ENCODE data around the gene NLGN1.

- TF ChIP-seq ZEB2 (IDR thresholded peaks at IDR 0.05) (no peak), ZFP91 (CRISPR knock-in tag; IDR thresholded peaks at IDR 0.05) (no peak), ZZZ3 (IDR thresholded peaks at IDR 0.05) (no peak), NR2F6 (CRISPR knock-in tag; IDR thresholded peaks at IDR 0.05) (no peak), SIN3A (IDR thresholded peaks at IDR 0.05; ENCODE audit: borderline replicate concordance in 2 of 2, control insufficient read depth in 1 of 2, low read depth in 2 of 2, low read length in 2 of 2) (no peak), ZBTB26 (CRISPR knock-in tag; IDR thresholded peaks at IDR 0.05) (no peak), TSHZ1 (CRISPR knock-in tag; IDR thresholded peaks at IDR 0.05) (no peak), E2F5 (CRISPR knock-in tag; IDR thresholded peaks at IDR 0.05) (no peak), CTCF (IDR thresholded peaks at IDR 0.05 in 2 of 3, conservative IDR thresholded peaks at IDR 0.05 in 1 of 3; ENCODE audit: insufficient read depth in 2 of 3, low read depth in 1 of 3, low read length in 3 of 3) (no peak), SMARCA4 (IDR thresholded peaks at IDR 0.05) (no peak)
Measured at GRCh38 chr3:174229916-174230315, 832.4 kb downstream of the NLGN1 start.
